AG09319 (cell line): ENCODE results near the gene SV2C.
A peak's percentile ranks its signal among the peaks of the same experiment; 100 is the strongest.

Source experiments
- DNase-seq: peaks from one replicate; pipeline ENCODE4 v3.0.0-alpha.2; 2010; ENCODE audit warnings: low read depth; ENCODE audit errors: extremely low read depth
- TF ChIP-seq, protein P1 (sequence below): IDR thresholded peaks from 2 replicates; pipeline ENCODE4 v1.5.1; 2011; ENCODE audit warnings: low read depth, mild to moderate bottlenecking, inconsistent platforms, low read length, moderate library complexity

SV2C gene

DNA sequence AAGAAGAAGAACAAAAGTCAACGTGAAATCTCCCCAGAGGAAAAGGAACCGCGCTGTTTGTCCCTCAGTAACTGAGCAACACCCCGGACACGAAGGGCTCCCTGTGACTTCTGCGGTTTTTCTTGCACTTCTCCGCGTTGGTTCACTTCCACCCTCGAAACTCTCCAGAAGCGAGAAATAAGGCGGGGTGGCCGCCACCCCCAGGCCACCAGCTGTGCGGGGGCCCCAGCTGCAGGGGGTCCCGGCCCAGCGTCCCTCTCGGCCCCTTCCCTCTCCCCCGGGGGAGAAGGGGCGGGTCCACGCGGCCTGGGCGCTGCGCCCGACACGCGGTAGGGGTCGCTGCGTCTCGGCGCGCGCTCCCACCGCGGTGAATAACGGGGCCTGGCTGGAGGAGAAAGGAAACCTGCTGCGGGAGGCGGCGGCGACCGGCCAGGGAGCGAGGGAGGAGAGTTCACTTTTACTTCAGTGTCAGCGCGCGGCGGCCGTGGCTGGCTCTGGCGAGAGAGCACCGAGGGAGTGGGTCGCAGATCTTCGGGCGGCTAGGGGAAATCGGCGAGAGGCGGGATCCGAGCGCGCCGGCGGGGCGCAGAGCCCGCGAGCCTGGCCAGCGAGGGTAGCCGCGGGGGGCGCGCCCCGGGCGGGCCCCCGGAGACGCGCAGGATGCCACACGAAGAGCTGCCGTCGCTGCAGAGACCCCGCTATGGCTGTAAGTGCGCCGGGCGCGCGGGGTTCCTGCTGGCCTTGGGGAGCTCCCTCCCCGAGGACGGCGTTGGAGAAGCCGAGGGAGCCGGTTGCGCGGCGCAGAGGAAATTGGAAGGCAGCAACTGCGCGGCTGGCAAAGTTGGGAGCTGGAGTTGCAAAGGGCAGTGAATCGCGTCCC lies 319.9 kb downstream of the SV2C start, which contains the start of gene IQGAP2:
IQGAP2 (plus strand) TSS at position 400 of the 880 bp plus-strand sequence; CDS start at position 661, 261 bp downstream.
- DNase-seq: no peak
- TF ChIP-seq, protein P1, sequence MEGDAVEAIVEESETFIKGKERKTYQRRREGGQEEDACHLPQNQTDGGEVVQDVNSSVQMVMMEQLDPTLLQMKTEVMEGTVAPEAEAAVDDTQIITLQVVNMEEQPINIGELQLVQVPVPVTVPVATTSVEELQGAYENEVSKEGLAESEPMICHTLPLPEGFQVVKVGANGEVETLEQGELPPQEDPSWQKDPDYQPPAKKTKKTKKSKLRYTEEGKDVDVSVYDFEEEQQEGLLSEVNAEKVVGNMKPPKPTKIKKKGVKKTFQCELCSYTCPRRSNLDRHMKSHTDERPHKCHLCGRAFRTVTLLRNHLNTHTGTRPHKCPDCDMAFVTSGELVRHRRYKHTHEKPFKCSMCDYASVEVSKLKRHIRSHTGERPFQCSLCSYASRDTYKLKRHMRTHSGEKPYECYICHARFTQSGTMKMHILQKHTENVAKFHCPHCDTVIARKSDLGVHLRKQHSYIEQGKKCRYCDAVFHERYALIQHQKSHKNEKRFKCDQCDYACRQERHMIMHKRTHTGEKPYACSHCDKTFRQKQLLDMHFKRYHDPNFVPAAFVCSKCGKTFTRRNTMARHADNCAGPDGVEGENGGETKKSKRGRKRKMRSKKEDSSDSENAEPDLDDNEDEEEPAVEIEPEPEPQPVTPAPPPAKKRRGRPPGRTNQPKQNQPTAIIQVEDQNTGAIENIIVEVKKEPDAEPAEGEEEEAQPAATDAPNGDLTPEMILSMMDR: peak; percentile 34
